ENCODE results near the gene GSG1L.

GRCh38 chr16:27993587-27993986 is 69.9 kb downstream of the GSG1L start:
- TF ChIP-seq TAF1 (conservative IDR thresholded peaks at IDR 0.05) (no peak), MAX (IDR thresholded peaks at IDR 0.05) (no peak), CTCF (IDR thresholded peaks at IDR 0.05; ENCODE audit: low read depth, low read length, missing input control) (no peak), ATF3 (IDR thresholded peaks at IDR 0.05) (no peak)
